Stomach (tissue), 9 donors: ENCODE results near the gene VPS18. TPM values are rescaled to one million over a fixed set of nuclear protein-coding genes. Genes with fewer than 3 reads are reported as not detected.

Source experiments
- DNase-seq, 2 donors: peaks; one replicate each; pipeline versions ENCODE4 v3.0.0 to v3.0.0-alpha.2; 2013 to 2019
- H3K27ac ChIP-seq, 5 donors: fragments of 200-600 bp in 4 of 5; sonication (generic) in 4 of 5; one replicate each; pipeline ENCODE4 v1.5.1; 2013 to 2019; ENCODE audit warnings: mild to moderate bottlenecking in 1 of 5, moderate library complexity in 1 of 5
- H3K27me3 ChIP-seq, 3 donors: fragments of 200-600 bp; sonication (generic); one replicate each; pipeline ENCODE4 v1.5.1; 2017 to 2019; ENCODE audit warnings: mixed run types in 1 of 3
- H3K36me3 ChIP-seq, 4 donors: fragments of 200-600 bp; sonication (generic); 1 replicate in 3 of 4; 2 replicates in 1 of 4; pipeline ENCODE4 v1.5.1; 2016 to 2019
- H3K4me1 ChIP-seq, 4 donors: fragments of 200-600 bp; sonication (generic); one replicate each; pipeline ENCODE4 v1.5.1; 2016 to 2019
- H3K4me3 ChIP-seq, 4 donors: fragments of 200-600 bp; sonication (generic) in 3 of 4; one replicate each; pipeline ENCODE4 v1.5.1; 2016 to 2019; ENCODE audit warnings: mild to moderate bottlenecking in 1 of 4
- H3K9me3 ChIP-seq, 4 donors: fragments of 200-600 bp; sonication (generic); one replicate each; pipeline ENCODE4 v1.5.1; 2016 to 2019
- CTCF ChIP-seq, 7 experiments: fragments of 450-650 bp in 4 of 7; fragments of 200-600 bp in 3 of 7; sonication (generic) in 3 of 7; IDR thresholded peaks; one replicate each; pipeline ENCODE4 v1.5.1; 2016 to 2019; ENCODE audit warnings: antibody characterized with exemption in 7 of 7, control low read depth in 2 of 7, mild to moderate bottlenecking in 1 of 7
- EP300 ChIP-seq: sonication (generic); formaldehyde crosslinking; IDR thresholded peaks from one replicate; pipeline ENCODE4 v1.6.1; 2017; ENCODE audit warnings: antibody characterized with exemption
- POLR2A ChIP-seq, 4 donors: fragments of 450-650 bp; IDR thresholded peaks; one replicate each; pipeline ENCODE4 v1.6.1; 2016; ENCODE audit warnings: antibody characterized with exemption in 4 of 4, control low read depth in 2 of 4, mild to moderate bottlenecking in 1 of 4, moderate library complexity in 1 of 4
- POLR2AphosphoS5 ChIP-seq, 3 donors: sonication (generic); formaldehyde crosslinking; IDR thresholded peaks; one replicate each; pipeline ENCODE4 v1.6.1; 2016; ENCODE audit warnings: antibody characterized with exemption in 3 of 3
- WGBS, 5 donors: extraction: QIAGEN DNeasy Blood & Tissue Kit in 3 of 5; methylation state at CpG; one replicate each; pipeline versions ENCODE4 v1.1.5 to v1.1.7; 2013 to 2018; 5-methylcytosine and 5-hydroxymethylcytosine counted together
- intact Hi-C: fragments of 100-400 bp; cut with DNase I; formaldehyde crosslinking; loops from one replicate; pipeline ENCODE4 v1.15.1; 2023; ENCODE audit warnings: low total_unique reads
- polyA plus RNA-seq, 3 donors: library from polyadenylated mRNA; stranded (reverse); fragments of 200-250 nt; gene quantifications; one replicate each; pipeline ENCODE4 v1.2.3, GENCODE V29; 2013
- total RNA-seq, 5 donors: library from RNA; depleted of rRNA; stranded (reverse); fragments of >200 nt; gene quantifications; one replicate each; pipeline versions ENCODE4 v1.1.0 to v1.2.3, GENCODE V29; 2014 to 2016
- donor health status: healthy with polysubstance abuse.
- donor health status: Bipolar disorder and iron deficiency.
- donor health status: healthy.

VPS18 gene
- total and polyA plus RNA-seq, 8 donors = 1.8 to 24.2 (median 13.1) TPM

GRCh38 chr15:40852529-40852928, 41.7 kb upstream of the VPS18 start:
- Histone ChIP-seq H3K9me3 (no peaks in the 10 kb centered on the region), H3K27ac (no peak overlapping the region), H3K36me3 (peaks cover 29 to 68% (median 54%) of the 10 kb centered on the region in 4 donors), H3K4me1 (peaks cover 8 to 22% (median 13%) of the 10 kb centered on the region in 4 donors), H3K4me3 (no peak overlapping the region), H3K27me3 (no peaks in the 10 kb centered on the region)
- DNase-seq = no peak
- 60 to 85% (median 69%) methylated on average over 5 of the region's 5 CpGs for WGBS, 5 donors
- intact Hi-C loops = no loop called here
- TF ChIP-seq CTCF (IDR thresholded peaks at IDR 0.05) (no peak), POLR2A (IDR thresholded peaks at IDR 0.05) (no peak), POLR2AphosphoS5 (IDR thresholded peaks at IDR 0.05) (no peak), EP300 (no peak)

- no peak overlapping the region for H3K4me3 ChIP-seq
- no peaks in the 10 kb centered on the region for H3K27me3 ChIP-seq
- H3K36me3 ChIP-seq = peaks cover 29 to 68% (median 54%) of the 10 kb centered on the region in 4 donors
- no peak for TF ChIP-seq POLR2A (IDR thresholded peaks at IDR 0.05)
- TF ChIP-seq EP300 = no peak
- TF ChIP-seq CTCF (IDR thresholded peaks at IDR 0.05) = no peak
- no peak for TF ChIP-seq POLR2AphosphoS5 (IDR thresholded peaks at IDR 0.05)
- H3K4me1 ChIP-seq = peaks cover 9 to 20% (median 12%) of the 10 kb centered on the region in 4 donors
- 86 to 93% (median 91%) methylated on average over 13 to 16 of the region's 16 CpGs for WGBS, 5 donors
- no peak overlapping the region for H3K27ac ChIP-seq
- intact Hi-C loops = no loop called here
- no peak for DNase-seq
- H3K9me3 ChIP-seq = no peaks in the 10 kb centered on the region
Measured at GRCh38 chr15:40853241-40853890, 40.9 kb upstream of the VPS18 start.

- TF ChIP-seq POLR2A (IDR thresholded peaks at IDR 0.05) (no peak), POLR2AphosphoS5 (IDR thresholded peaks at IDR 0.05) (no peak), EP300 (no peak), CTCF (IDR thresholded peaks at IDR 0.05) (no peak)
- 68 to 83% (median 82%) methylated on average over 10 of the region's 10 CpGs for WGBS, 5 donors
- intact Hi-C loops = no loop called here
- Histone ChIP-seq H3K9me3 (no peaks in the 10 kb centered on the region), H3K4me3 (no peak overlapping the region), H3K36me3 (peaks cover 29 to 68% (median 54%) of the 10 kb centered on the region in 4 donors), H3K4me1 (peaks cover 10 to 20% (median 15%) of the 10 kb centered on the region in 4 donors), H3K27me3 (peaks cover 0 to 4% (median 0%) of the 10 kb centered on the region in 3 donors), H3K27ac (no peak overlapping the region)
- DNase-seq = no peak
Measured at GRCh38 chr15:40854161-40854560, 40.1 kb upstream of the VPS18 start.

- no peak for DNase-seq
- TF ChIP-seq POLR2A (IDR thresholded peaks at IDR 0.05) (no peak), CTCF (IDR thresholded peaks at IDR 0.05) (no peak), POLR2AphosphoS5 (IDR thresholded peaks at IDR 0.05) (no peak), EP300 (no peak)
- Histone ChIP-seq H3K9me3 (no peaks in the 10 kb centered on the region), H3K27me3 (peaks cover 0 to 4% (median 0%) of the 10 kb centered on the region in 3 donors), H3K4me1 (peaks cover 10 to 25% (median 19%) of the 10 kb centered on the region in 4 donors), H3K4me3 (no peak overlapping the region), H3K27ac (no peak overlapping the region), H3K36me3 (peaks cover 29 to 60% (median 46%) of the 10 kb centered on the region in 4 donors)
- WGBS, 5 donors = 82 to 87% (median 86%) methylated on average over 12 to 13 of the region's 13 CpGs
- intact Hi-C loops = no loop called here
Measured at GRCh38 chr15:40855706-40856234, 38.5 kb upstream of the VPS18 start.
